Measurements from ENCODE around the gene GPR55.

- TF ChIP-seq CTCF (IDR thresholded peaks at IDR 0.05) (no peak), EZH2 (IDR thresholded peaks at IDR 0.05; ENCODE audit: borderline replicate concordance, insufficient read depth, low read depth, low read length, poor library complexity, severe bottlenecking) (no peak)
These were observed 12.3 kb downstream of the GPR55 start for GRCh38 chr2:230912724-230913123.

Measured in B cell (primary cell).